H1 (cell line): Measurements from ENCODE around the gene C17orf107. TPM values are rescaled to one million over a fixed set of nuclear protein-coding genes. Genes with fewer than 3 reads are reported as not detected.

Experiments
- BACH1 ChIP-seq: IDR thresholded peaks from 2 replicates; pipeline ENCODE4 v1.6.1; 2012; ENCODE audit warnings: low read length, improper control_type of control experiment
- CBX8 ChIP-seq: fragments of 300-800, 300-1000 bp; sonication (generic); IDR thresholded peaks from 2 replicates; pipeline ENCODE4 v1.7.1; 2016; ENCODE audit warnings: low read depth, low read length, borderline replicate concordance
- MAFK ChIP-seq: IDR thresholded peaks from 2 replicates; pipeline ENCODE4 v1.6.1; 2012; ENCODE audit warnings: low read depth, mild to moderate bottlenecking, improper control_type of control experiment, low read length
- PHF8 ChIP-seq: fragments of 200-600 bp; sonication (generic); conservative IDR thresholded peaks from 2 replicates; pipeline ENCODE4 v1.7.1; 2012; ENCODE audit warnings: low read depth, mild to moderate bottlenecking, inconsistent platforms, low read length, moderate library complexity
- POLR2A ChIP-seq, 2 experiments: IDR thresholded peaks; 1 replicate in 1 of 2; 2 replicates in 1 of 2; pipeline ENCODE4 v1.6.1; 2011; ENCODE audit warnings: low read depth in 2 of 2, low read length in 2 of 2, mild to moderate bottlenecking in 2 of 2; ENCODE audit errors: control extremely low read depth in 1 of 2
- polyA plus RNA-seq, 7 experiments: library from polyadenylated mRNA; depleted of rRNA in 3 of 7; stranded (reverse) in 5 of 7; unstranded in 2 of 7; fragments of >200 nt in 5 of 7; fragments of 200-250 nt in 2 of 7; gene quantifications; 1 replicate in 5 of 7; 2 replicates in 1 of 7; 4 replicates in 1 of 7; pipeline versions ENCODE4 v1.2.1 to v1.2.3, GENCODE V29; 2011 to 2013; ENCODE audit warnings: missing spikeins in 2 of 7, mixed read lengths in 2 of 7
- total RNA-seq: library from RNA; stranded (reverse); fragmentation: NEBNext Ultra II Directional; extraction: Animal tissue kit (Norgen Biotek cat#: 25700); gene quantifications from 2 replicates; pipeline ENCODE4 v1.2.1, GENCODE V29; 2021

C17orf107 gene
- total and polyA plus RNA-seq, 2 of the 8 experiments (the other 6 are each of a cell fraction or from before 2014, with no cell fraction given), result 0.39 to 0.45 TPM

DNA sequence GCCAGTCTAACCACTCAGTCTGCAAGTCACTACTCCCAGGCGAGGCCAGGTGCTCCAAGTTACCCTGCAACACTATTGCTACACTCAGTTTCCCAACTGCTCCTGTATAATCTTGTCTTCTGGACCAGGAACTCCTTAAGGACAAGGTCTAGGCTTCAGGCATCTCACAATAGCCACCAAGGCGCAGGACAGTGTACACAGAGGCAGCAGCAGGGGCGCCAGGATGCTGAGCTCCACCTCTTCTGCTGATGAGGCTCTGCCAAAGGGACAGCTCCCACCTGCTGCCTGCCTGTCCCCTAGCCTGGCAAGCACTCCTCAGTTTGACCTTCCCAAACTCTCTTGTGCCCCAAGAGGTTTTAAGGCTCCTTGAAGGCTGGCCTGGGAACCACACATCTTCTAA is 37.1 kb downstream of the C17orf107 start (continued):
- TF ChIP-seq PHF8, result no peak
- no peak for TF ChIP-seq CBX8
- TF ChIP-seq MAFK, result no peak
- TF ChIP-seq BACH1, result no peak
- no peak for TF ChIP-seq POLR2A (IDR thresholded peaks at IDR 0.05; ENCODE audit: control extremely low read depth in 1 of 2, low read depth in 2 of 2, low read length in 2 of 2)
